HG03103 (cell line): ENCODE measurements around the gene PMAIP1.

Experiments used
- ATAC-seq: cut with Tn5 transposase; IDR thresholded peaks from one replicate; pipeline ENCODE4 v1.9.1; 2021; ENCODE audit warnings: low read depth; ENCODE audit not compliant: unreplicated experiment

Gene PMAIP1

DNA sequence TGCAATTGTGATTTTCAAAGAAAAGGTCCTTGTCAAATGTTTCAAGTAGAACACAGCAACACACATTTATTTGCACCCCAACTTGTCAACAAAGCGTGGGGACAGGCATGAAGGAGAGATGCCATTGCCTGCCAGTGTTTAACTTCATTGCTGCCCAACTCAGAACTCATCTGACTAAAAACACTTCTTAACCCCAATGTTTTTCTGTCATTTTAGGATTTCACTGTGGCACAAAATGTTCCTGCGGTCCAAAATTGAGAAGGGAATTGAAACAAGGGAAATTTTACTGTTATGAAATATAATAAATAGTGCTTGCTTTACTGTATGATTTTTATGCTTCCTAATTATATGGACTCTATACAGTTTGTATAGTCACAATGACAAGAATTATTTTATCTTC lies 45.7 kb downstream of the PMAIP1 start:
- ATAC-seq: no peak

DNA sequence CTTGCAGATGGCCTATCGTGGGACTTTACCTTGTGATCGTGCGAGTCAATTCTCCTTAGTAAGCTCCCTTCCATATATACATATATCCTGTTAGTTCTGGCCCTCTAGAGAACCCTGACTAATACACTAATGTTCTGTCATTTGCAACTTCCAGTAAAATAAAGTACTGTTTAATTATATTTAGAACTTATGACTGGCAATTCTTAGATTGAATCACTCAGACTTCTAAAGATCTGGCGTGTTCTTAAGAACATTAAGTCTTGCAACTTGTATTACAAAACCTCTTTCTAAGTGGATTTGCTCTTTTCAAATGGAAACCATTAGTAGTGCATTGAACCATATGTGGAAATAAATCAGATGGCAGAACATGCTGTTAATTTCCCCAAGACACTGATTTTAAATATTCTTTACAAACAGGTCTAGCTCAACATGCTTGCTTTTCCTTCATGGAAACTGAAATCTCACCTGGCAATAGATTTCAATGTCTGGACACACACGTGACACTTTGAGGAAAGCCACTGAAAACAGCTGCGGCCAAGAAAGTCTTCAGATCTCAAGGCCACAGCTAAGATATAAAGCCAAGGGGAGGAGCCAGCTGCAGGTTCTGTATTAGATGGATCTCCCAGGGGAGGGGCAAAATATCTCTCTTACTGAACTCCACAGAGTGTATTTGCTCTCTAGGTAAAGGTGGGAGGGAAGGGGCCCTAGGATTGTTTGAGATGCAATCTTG lies 50.6 kb downstream of the PMAIP1 start:
- peak; percentile 53 for ATAC-seq

DNA sequence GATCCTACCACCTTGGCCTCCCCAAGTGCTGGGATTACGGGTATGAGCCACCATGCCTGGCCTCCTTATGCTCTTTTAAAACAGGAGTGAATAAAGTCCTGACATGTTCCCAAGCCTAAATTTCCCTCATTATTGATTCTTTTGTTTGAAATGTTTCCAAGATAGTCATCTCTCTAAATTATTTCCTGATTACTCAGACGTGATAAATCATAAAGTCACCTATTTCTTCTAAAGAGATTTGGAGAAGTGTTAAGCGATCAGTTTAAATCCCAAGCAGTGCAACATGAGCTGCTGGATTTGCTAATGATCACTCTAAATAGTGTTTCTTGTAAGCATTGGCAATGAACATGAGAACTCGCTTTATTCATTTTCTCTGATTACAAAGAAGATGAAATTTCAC lies 51.8 kb downstream of the PMAIP1 start:
- ATAC-seq: no peak

DNA sequence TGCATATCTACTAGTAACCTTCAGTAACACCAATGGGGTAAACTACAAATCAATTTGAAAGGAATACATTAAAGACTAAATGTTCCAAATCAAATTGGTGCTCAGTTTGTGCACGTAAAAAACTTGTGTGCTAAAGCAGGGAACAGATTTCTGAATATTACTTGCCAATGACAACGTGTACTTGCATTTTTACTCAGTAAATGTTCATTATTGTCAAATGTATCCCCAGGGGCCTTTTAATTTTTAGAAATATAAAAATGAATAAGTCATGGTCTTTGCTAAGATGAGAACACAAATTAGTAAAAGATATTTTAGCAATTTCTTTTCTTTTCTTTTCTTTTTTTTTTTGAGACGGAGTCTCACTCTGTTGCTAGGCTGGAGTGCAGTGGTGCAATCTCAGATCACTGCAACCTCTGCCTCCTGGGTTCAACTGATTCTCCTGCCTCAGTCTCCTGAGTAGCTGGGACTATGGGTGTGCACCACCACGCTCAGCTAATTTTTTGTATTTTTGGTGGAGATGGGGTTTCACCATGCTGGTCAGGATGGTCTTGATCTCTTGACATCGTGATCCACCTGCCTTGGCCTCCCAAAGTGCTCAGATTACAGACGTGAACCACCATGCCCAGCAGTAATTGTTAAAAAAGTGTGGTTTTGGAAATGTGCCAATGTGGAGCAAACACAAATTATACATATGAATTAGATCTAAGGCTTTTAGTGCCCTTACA lies 52.6 kb downstream of the PMAIP1 start:
- ATAC-seq: no peak
